Measurements from ENCODE around the gene SLC35B4.
A peak's percentile ranks its signal among the peaks of the same experiment; 100 is the strongest.

SLC35B4 gene

GRCh38 chr7:134248196-134248595, 68.5 kb downstream of the SLC35B4 start:
- Histone ChIP-seq H3K4me3 (ENCODE audit: low read depth, low read length, poor library complexity, severe bottlenecking) (no peak overlapping the region), H2AFZ (ENCODE audit: low read length) (peak overlapping the region; percentile 11; the same call in 1 of the 2 replicates), H3K79me2 (ENCODE audit: insufficient read depth, low read length) (no peaks in the 10 kb centered on the region), H3K4me2 (ENCODE audit: low read length) (peak overlapping the region; percentile 26; the same call in 1 of the 2 replicates), H3K9ac (ENCODE audit: low read length) (peak overlapping the region; percentile 11; the same call in 1 of the 2 replicates), H3K27ac (ENCODE audit: low read depth, low read length, poor library complexity, severe bottlenecking) (peak overlapping the region; percentile 93), H4K20me1 (ENCODE audit: insufficient read depth, low read length) (no peaks in the 10 kb centered on the region), H3K9me2 (ENCODE audit: low read depth, low read length) (no peaks in the 10 kb centered on the region), H3F3A (ENCODE audit: insufficient read depth, low read length) (no peaks in the 10 kb centered on the region), H3K4me1 (ENCODE audit: insufficient read depth, low read length, severe bottlenecking) (peaks cover 60% of the 10 kb centered on the region), H3K36me3 (ENCODE audit: insufficient read depth, low read length) (no peaks in the 10 kb centered on the region), H3K9me3 (ENCODE audit: low read length) (no peaks in the 10 kb centered on the region), H3K27me3 (ENCODE audit: insufficient read depth, low read length) (no peaks in the 10 kb centered on the region)
- no peak for TF ChIP-seq CTCF (IDR thresholded peaks at IDR 0.05; ENCODE audit: low read length)
- TF ChIP-seq EZH2 (IDR thresholded peaks at IDR 0.05; ENCODE audit: borderline replicate concordance, low read length), result no peak

DNA sequence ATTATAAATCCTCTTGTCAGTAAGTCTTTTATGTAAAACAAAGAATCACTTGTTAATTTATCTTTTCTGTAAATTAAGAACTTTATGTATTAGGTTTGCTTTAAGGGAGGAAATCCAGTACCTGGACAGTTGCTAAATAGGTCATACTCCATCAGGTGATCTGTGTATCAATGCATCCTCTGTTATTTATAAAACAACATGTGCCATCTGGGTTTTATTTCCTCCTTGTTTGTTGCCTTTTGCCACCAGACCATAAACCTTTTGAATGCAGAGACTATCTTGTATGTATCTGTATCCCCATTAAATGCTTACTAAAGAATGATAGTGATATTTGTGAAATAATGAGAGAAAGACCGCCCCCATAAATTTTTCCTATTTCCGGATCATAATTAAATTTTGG, 70.0 kb downstream of the SLC35B4 start:
- TF ChIP-seq EZH2 (IDR thresholded peaks at IDR 0.05; ENCODE audit: borderline replicate concordance, low read length) (no peak), CTCF (IDR thresholded peaks at IDR 0.05; ENCODE audit: low read length) (no peak)
- H3F3A ChIP-seq (ENCODE audit: insufficient read depth, low read length), result no peaks in the 10 kb centered on the region
- peak overlapping the region; percentile 61 for H3K4me2 ChIP-seq (ENCODE audit: low read length)
- H4K20me1 ChIP-seq (ENCODE audit: insufficient read depth, low read length), result no peaks in the 10 kb centered on the region
- H3K27me3 ChIP-seq (ENCODE audit: insufficient read depth, low read length), result no peaks in the 10 kb centered on the region
- H3K9ac ChIP-seq (ENCODE audit: low read length), result peak overlapping the region; percentile 63
- no peaks in the 10 kb centered on the region for H3K9me2 ChIP-seq (ENCODE audit: low read depth, low read length)
- H3K9me3 ChIP-seq (ENCODE audit: low read length), result no peaks in the 10 kb centered on the region
- H3K36me3 ChIP-seq (ENCODE audit: insufficient read depth, low read length), result no peaks in the 10 kb centered on the region
- H3K27ac ChIP-seq (ENCODE audit: low read depth, low read length, poor library complexity, severe bottlenecking), result peak overlapping the region; percentile 93
- H3K4me1 ChIP-seq (ENCODE audit: insufficient read depth, low read length, severe bottlenecking), result peaks cover 60% of the 10 kb centered on the region
- peak overlapping the region; percentile 32 for H2AFZ ChIP-seq (ENCODE audit: low read length)
- no peaks in the 10 kb centered on the region for H3K79me2 ChIP-seq (ENCODE audit: insufficient read depth, low read length)
- H3K4me3 ChIP-seq (ENCODE audit: low read depth, low read length, poor library complexity, severe bottlenecking), result peak overlapping the region; percentile 34

GRCh38 chr7:134246347-134246746, 70.4 kb downstream of the SLC35B4 start:
- Histone ChIP-seq H3K4me1 (ENCODE audit: insufficient read depth, low read length, severe bottlenecking) (peaks cover 60% of the 10 kb centered on the region), H4K20me1 (ENCODE audit: insufficient read depth, low read length) (no peaks in the 10 kb centered on the region), H2AFZ (ENCODE audit: low read length) (peak overlapping the region; percentile 32), H3K4me2 (ENCODE audit: low read length) (peak overlapping the region; percentile 61), H3K9ac (ENCODE audit: low read length) (peak overlapping the region; percentile 63), H3K27me3 (ENCODE audit: insufficient read depth, low read length) (no peaks in the 10 kb centered on the region), H3K9me3 (ENCODE audit: low read length) (no peaks in the 10 kb centered on the region), H3K9me2 (ENCODE audit: low read depth, low read length) (no peaks in the 10 kb centered on the region), H3K4me3 (ENCODE audit: low read depth, low read length, poor library complexity, severe bottlenecking) (peak overlapping the region; percentile 34), H3F3A (ENCODE audit: insufficient read depth, low read length) (no peaks in the 10 kb centered on the region), H3K27ac (ENCODE audit: low read depth, low read length, poor library complexity, severe bottlenecking) (peak overlapping the region; percentile 93), H3K79me2 (ENCODE audit: insufficient read depth, low read length) (no peaks in the 10 kb centered on the region), H3K36me3 (ENCODE audit: insufficient read depth, low read length) (no peaks in the 10 kb centered on the region)
- TF ChIP-seq CTCF (IDR thresholded peaks at IDR 0.05; ENCODE audit: low read length), result no peak
- TF ChIP-seq EZH2 (IDR thresholded peaks at IDR 0.05; ENCODE audit: borderline replicate concordance, low read length), result no peak

Measured in OCI-LY1 (cell line).